GM21528 (cell line): ENCODE measurements around the gene PRELP.
"Not testable (repeated sequence)": the region's sequence is repeated elsewhere in the genome, so short reads cannot be mapped to it uniquely, and the experiment has no call there.

ENCODE experiments used
- ATAC-seq: cut with Tn5 transposase; IDR thresholded peaks from one replicate; pipeline ENCODE4 v1.9.1; 2021; ENCODE audit warnings: mild to moderate bottlenecking, moderate library complexity; ENCODE audit not compliant: unreplicated experiment, low FRiP score

The PRELP gene

GRCh38 chr1:203453016-203453415 is 22.6 kb upstream of the PRELP start:
- no peak for ATAC-seq

- no peak for ATAC-seq
These were observed 22.0 kb upstream of the PRELP start for GRCh38 chr1:203453616-203454015.

- no peak for ATAC-seq
These were observed 20.6 kb upstream of the PRELP start for GRCh38 chr1:203454986-203455471.

GRCh38 chr1:203455706-203456105 is 19.9 kb upstream of the PRELP start:
- ATAC-seq = no peak

- ATAC-seq = no peak
These were observed 19.0 kb upstream of the PRELP start for GRCh38 chr1:203456577-203456976.

- no peak for ATAC-seq
These were observed 17.5 kb upstream of the PRELP start for GRCh38 chr1:203458078-203458477.

- ATAC-seq = no peak
These were observed 15.9 kb upstream of the PRELP start for GRCh38 chr1:203459671-203460201.

- no peak for ATAC-seq
These were observed 13.9 kb upstream of the PRELP start for GRCh38 chr1:203461717-203462116.

- ATAC-seq = no peak
These were observed 13.5 kb upstream of the PRELP start for GRCh38 chr1:203462143-203462542.

GRCh38 chr1:203462878-203463277 is 12.7 kb upstream of the PRELP start:
- ATAC-seq = no peak

- no peak for ATAC-seq
These were observed 12.0 kb upstream of the PRELP start for GRCh38 chr1:203463469-203464062.

- ATAC-seq = no peak
These were observed 11.4 kb upstream of the PRELP start for GRCh38 chr1:203464226-203464625.

GRCh38 chr1:203464743-203465142 is 10.9 kb upstream of the PRELP start:
- no peak for ATAC-seq

GRCh38 chr1:203465146-203465798 is 10.3 kb upstream of the PRELP start:
- no peak for ATAC-seq

- no peak for ATAC-seq
These were observed 9.7 kb upstream of the PRELP start for GRCh38 chr1:203465948-203466347.

- ATAC-seq = not testable (repeated sequence)
These were observed 8.6 kb upstream of the PRELP start for GRCh38 chr1:203466906-203467549.

GRCh38 chr1:203467550-203467921 is 8.1 kb upstream of the PRELP start:
- no peak for ATAC-seq

- ATAC-seq = no peak
These were observed 7.3 kb upstream of the PRELP start for GRCh38 chr1:203468326-203468725.

- ATAC-seq = no peak
These were observed 5.4 kb upstream of the PRELP start for GRCh38 chr1:203470240-203470639.

GRCh38 chr1:203471841-203472240 is 3.8 kb upstream of the PRELP start:
- ATAC-seq = no peak

- ATAC-seq = no peak
These were observed 2.3 kb upstream of the PRELP start for GRCh38 chr1:203473281-203473680.
